H9 (cell line): ENCODE results near the gene EIF4A3. TPM values are rescaled to one million over a fixed set of nuclear protein-coding genes. Genes with fewer than 3 reads are reported as not detected.
A peak's percentile ranks its signal among the peaks of the same experiment; 100 is the strongest.

Experiments
- DNase-seq: peaks from one replicate; pipeline ENCODE4 v3.0.0-alpha.2; 2017
- H2AFZ ChIP-seq: one replicate; pipeline ENCODE4 v1.6.1; 2013; ENCODE audit warnings: mild to moderate bottlenecking, low read length, control low read depth, moderate library complexity
- H2AK5ac ChIP-seq: 2 replicates; pipeline ENCODE4 v1.6.1; 2013; ENCODE audit warnings: low read length, control low read depth, mixed read lengths; ENCODE audit not compliant: insufficient read length
- H2BK120ac ChIP-seq: one replicate; pipeline ENCODE4 v1.6.1; 2013; ENCODE audit warnings: low read depth, mild to moderate bottlenecking, low read length, control low read depth, inconsistent platforms; ENCODE audit not compliant: poor library complexity, severe bottlenecking
- H2BK12ac ChIP-seq: 2 replicates; pipeline ENCODE4 v1.6.1; 2013; ENCODE audit warnings: low read length, control low read depth, mixed read lengths, low read depth; ENCODE audit not compliant: insufficient read length
- H2BK15ac ChIP-seq: 2 replicates; pipeline ENCODE4 v1.6.1; 2013; ENCODE audit warnings: low read depth, low read length, control low read depth
- H2BK20ac ChIP-seq: one replicate; pipeline ENCODE4 v1.6.1; 2013; ENCODE audit warnings: low read depth, mild to moderate bottlenecking, low read length, control low read depth, inconsistent platforms; ENCODE audit not compliant: poor library complexity, severe bottlenecking
- H2BK5ac ChIP-seq: 2 replicates; pipeline ENCODE4 v1.6.1; 2013; ENCODE audit warnings: low read length, control low read depth, mixed read lengths; ENCODE audit not compliant: insufficient read length
- H3K14ac ChIP-seq: 2 replicates; pipeline ENCODE4 v1.6.1; 2013; ENCODE audit warnings: low read length, control low read depth; ENCODE audit not compliant: insufficient read depth
- H3K18ac ChIP-seq: 2 replicates; pipeline ENCODE4 v1.6.1; 2013; ENCODE audit warnings: low read depth, mild to moderate bottlenecking, mixed read lengths, low read length, control low read depth; ENCODE audit not compliant: insufficient read length
- H3K23ac ChIP-seq: 2 replicates; pipeline ENCODE4 v1.6.1; 2013; ENCODE audit warnings: low read length, control low read depth, mixed read lengths, low read depth; ENCODE audit not compliant: insufficient read length
- H3K23me2 ChIP-seq: 2 replicates; pipeline ENCODE4 v1.6.1; 2013; ENCODE audit warnings: low read depth, mild to moderate bottlenecking, mixed read lengths, low read length, control low read depth; ENCODE audit not compliant: insufficient read length, poor library complexity, severe bottlenecking
- H3K27ac ChIP-seq: 2 replicates; pipeline ENCODE4 v1.5.1; 2013; ENCODE audit warnings: low read length, control low read depth, mixed read lengths, low read depth; ENCODE audit not compliant: insufficient read length
- H3K27me3 ChIP-seq: 2 replicates; pipeline ENCODE4 v1.6.1; 2013; ENCODE audit warnings: low read length, control low read depth, inconsistent platforms; ENCODE audit not compliant: insufficient read depth
- H3K4ac ChIP-seq: 2 replicates; pipeline ENCODE4 v1.6.1; 2013; ENCODE audit warnings: low read depth, mild to moderate bottlenecking, control low read depth, inconsistent platforms, low read length, moderate library complexity
- H3K4me1 ChIP-seq: 2 replicates; pipeline ENCODE4 v1.6.1; 2013; ENCODE audit warnings: low read length, control low read depth, inconsistent platforms; ENCODE audit not compliant: insufficient read depth
- H3K4me2 ChIP-seq: 2 replicates; pipeline ENCODE4 v1.6.1; 2013; ENCODE audit warnings: low read length, control low read depth, mixed read lengths; ENCODE audit not compliant: insufficient read length, insufficient read depth
- H3K56ac ChIP-seq: 2 replicates; pipeline ENCODE4 v1.6.1; 2013; ENCODE audit warnings: low read depth, mild to moderate bottlenecking, mixed read lengths, low read length, control low read depth; ENCODE audit not compliant: insufficient read length
- H3K79me1 ChIP-seq: 2 replicates; pipeline ENCODE4 v1.6.1; 2013; ENCODE audit warnings: low read depth, mild to moderate bottlenecking, moderate library complexity, low read length, control low read depth, inconsistent platforms; ENCODE audit not compliant: insufficient read depth, poor library complexity, severe bottlenecking
- H3K79me2 ChIP-seq: 2 replicates; pipeline ENCODE4 v1.6.1; 2013; ENCODE audit warnings: low read length, control low read depth, inconsistent platforms; ENCODE audit not compliant: insufficient read depth
- H3K9ac ChIP-seq: 2 replicates; pipeline ENCODE4 v1.6.1; 2013; ENCODE audit warnings: low read length, control low read depth, mixed read lengths; ENCODE audit not compliant: insufficient read length; ENCODE audit errors: extremely low read depth
- H3K9me3 ChIP-seq: one replicate; pipeline ENCODE4 v1.6.1; 2013; ENCODE audit warnings: low read depth, low read length, inconsistent platforms; ENCODE audit not compliant: control insufficient read depth
- H3T11ph ChIP-seq: one replicate; pipeline ENCODE4 v1.6.1; 2013; ENCODE audit warnings: mild to moderate bottlenecking, low read length, control low read depth, inconsistent platforms
- H4K20me1 ChIP-seq: one replicate; pipeline ENCODE4 v1.6.1; 2013; ENCODE audit not compliant: control insufficient read depth, insufficient read length, insufficient read depth
- H4K5ac ChIP-seq: 2 replicates; pipeline ENCODE4 v1.6.1; 2013; ENCODE audit warnings: low read depth, mild to moderate bottlenecking, mixed read lengths, low read length, control low read depth; ENCODE audit not compliant: insufficient read length
- H4K8ac ChIP-seq: replicated peaks from 2 replicates; pipeline ENCODE4 v1.6.1; 2013; ENCODE audit warnings: low read length, control low read depth, mixed read lengths, low read depth; ENCODE audit not compliant: insufficient read length
- H4K91ac ChIP-seq: 2 replicates; pipeline ENCODE4 v1.6.1; 2013; ENCODE audit warnings: low read depth, mild to moderate bottlenecking, moderate library complexity, mixed read lengths, low read length, control low read depth; ENCODE audit not compliant: insufficient read length
- H3K27ac Mint-ChIP-seq, 3 experiments: 2 replicates in 2 of 3; 3 replicates in 1 of 3; pipeline ENCODE4 v1.8.0; 2020 to 2021; ENCODE audit warnings: mixed read lengths in 3 of 3, mild to moderate bottlenecking in 1 of 3, moderate library complexity in 1 of 3
- H3K27me3 Mint-ChIP-seq: 2 replicates; pipeline ENCODE4 v1.8.0; 2021; ENCODE audit warnings: low read depth, mild to moderate bottlenecking, moderate library complexity, mixed read lengths
- H3K36me3 Mint-ChIP-seq, 3 experiments: 2 replicates in 2 of 3; 3 replicates in 1 of 3; pipeline ENCODE4 v1.8.0; 2020 to 2021; ENCODE audit warnings: low read depth in 3 of 3, mixed read lengths in 3 of 3; ENCODE audit not compliant: insufficient read depth in 1 of 3
- H3K4me1 Mint-ChIP-seq, 2 experiments: 2 replicates each; pipeline ENCODE4 v1.8.0; 2020; ENCODE audit warnings: mixed read lengths in 2 of 2
- H3K4me3 Mint-ChIP-seq, 2 experiments: 2 replicates in 1 of 2; 3 replicates in 1 of 2; pipeline ENCODE4 v1.8.0; 2020 to 2021; ENCODE audit warnings: mild to moderate bottlenecking in 2 of 2, mixed read lengths in 2 of 2, moderate library complexity in 1 of 2
- H3K9me3 Mint-ChIP-seq, 2 experiments: 2 replicates in 1 of 2; 3 replicates in 1 of 2; pipeline ENCODE4 v1.8.0; 2020; ENCODE audit warnings: mild to moderate bottlenecking in 2 of 2, mixed read lengths in 2 of 2, moderate library complexity in 1 of 2
- CTCF ChIP-seq: fragments of 200-600 bp; sonication (generic); conservative IDR thresholded peaks from 3 replicates; pipeline ENCODE4 v1.8.0; 2021; ENCODE audit warnings: antibody characterized with exemption, mild to moderate bottlenecking
- WGBS: extraction: QIAGEN DNeasy Blood & Tissue Kit; methylation state at CpG from one replicate; pipeline ENCODE4 v1.1.7; 2013; ENCODE audit warnings: missing lambda C conversion rate, low lambda C conversion rate, mixed read lengths; ENCODE audit not compliant: insufficient read length; ENCODE audit errors: extremely low coverage; 5-methylcytosine and 5-hydroxymethylcytosine counted together
- total RNA-seq: library from RNA; stranded (reverse); gene quantifications from 2 replicates; pipeline ENCODE4 v1.2.1, GENCODE V29; 2021

Gene EIF4A3
- total RNA-seq, 1 experiment from 2014 or later, result 162 TPM

GRCh38 chr17:80191865-80192661, 45.1 kb upstream of the EIF4A3 start:
- Histone ChIP-seq H3K27ac (no peak overlapping the region), H4K91ac (no peak overlapping the region), H3K18ac (no peak overlapping the region), H2BK120ac (no peak overlapping the region), H3K9me3 (no peaks in the 10 kb centered on the region), H3K79me1 (no peaks in the 10 kb centered on the region), H3K79me2 (no peaks in the 10 kb centered on the region), H3K56ac (no peak overlapping the region), H3T11ph (no peak overlapping the region), H4K8ac (no peak overlapping the region), H4K20me1 (no peaks in the 10 kb centered on the region), H2BK15ac (no peak overlapping the region), H4K5ac (no peak overlapping the region), H3K4me1 (no peaks in the 10 kb centered on the region), H3K4ac (no peak overlapping the region), H3K14ac (no peak overlapping the region), H2BK5ac (no peak overlapping the region), H2BK20ac (no peak overlapping the region), H3K4me2 (no peak overlapping the region), H3K27me3 (no peaks in the 10 kb centered on the region), H2AK5ac (no peak overlapping the region), H3K23ac (no peak overlapping the region), H2BK12ac (no peak overlapping the region), H3K9ac (no peak overlapping the region), H2AFZ (no peak overlapping the region), H3K23me2 (no peaks in the 10 kb centered on the region)
- WGBS, result no CpG with 5 or more reads among the region's 29 CpGs
- H3K27ac Mint-ChIP-seq, result no peak overlapping the region
- H3K4me1 Mint-ChIP-seq, result peaks cover 0 to 7% of the 10 kb centered on the region in 2 experiments; a peak in 2 of 4 replicates
- peak; percentile 34 for DNase-seq
- H3K9me3 Mint-ChIP-seq, result no peaks in the 10 kb centered on the region
- no peaks in the 10 kb centered on the region for H3K36me3 Mint-ChIP-seq
- H3K4me3 Mint-ChIP-seq, result no peak overlapping the region
- no peak for TF ChIP-seq CTCF
- peaks cover 7% of the 10 kb centered on the region for H3K27me3 Mint-ChIP-seq
